GM10248 (cell line): ENCODE measurements around the gene NRG2.
A peak's percentile ranks its signal among the peaks of the same experiment; 100 is the strongest.

Experiments
- CTCF ChIA-PET: fragments of 300-600 bp; sonication (Branson Sonifier 250); formaldehyde crosslinking; extraction: SDS; loops from one replicate; lab custom pipeline; 2021; ENCODE audit warnings: antibody characterized with exemption; lab: Yijun Ruan, JAX
- POLR2A ChIA-PET: fragments of 350-650 bp; sonication (Branson Sonifier 250); formaldehyde crosslinking; extraction: SDS; loops from one replicate; lab custom pipeline; 2020; ENCODE audit warnings: antibody characterized with exemption; lab: Yijun Ruan, JAX
- DNase-seq: peaks from one replicate; pipeline ENCODE4 v3.0.0; 2012; ENCODE audit errors: extremely low spot score
- TF ChIP-seq, protein P1 (sequence below): IDR thresholded peaks from 2 replicates; pipeline ENCODE4 v1.5.1; 2012; ENCODE audit warnings: mild to moderate bottlenecking, low read depth; ENCODE audit errors: extremely low read depth, missing control alignments, control extremely low read depth

NRG2 gene

DNA sequence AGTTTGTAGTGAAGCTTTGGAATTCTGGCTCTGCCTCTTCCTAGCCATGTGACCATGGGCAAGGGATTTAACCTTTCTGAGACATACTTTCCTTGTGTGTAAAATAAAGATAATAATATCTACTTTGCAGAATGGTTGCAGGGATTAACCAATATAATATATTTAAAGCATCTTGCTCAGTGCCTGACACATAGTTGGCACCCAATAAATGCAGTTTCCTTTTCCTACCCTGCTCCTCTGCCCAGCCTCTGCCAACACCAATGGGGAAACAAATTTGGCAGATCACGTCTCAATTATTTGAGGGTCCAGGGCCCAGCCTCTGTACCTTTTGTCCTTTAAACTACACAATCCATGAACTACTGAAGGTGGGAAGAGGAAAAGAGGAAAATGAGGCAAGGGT lies 91.1 kb downstream of the NRG2 start:
- no peak for DNase-seq
- TF ChIP-seq, protein P1, sequence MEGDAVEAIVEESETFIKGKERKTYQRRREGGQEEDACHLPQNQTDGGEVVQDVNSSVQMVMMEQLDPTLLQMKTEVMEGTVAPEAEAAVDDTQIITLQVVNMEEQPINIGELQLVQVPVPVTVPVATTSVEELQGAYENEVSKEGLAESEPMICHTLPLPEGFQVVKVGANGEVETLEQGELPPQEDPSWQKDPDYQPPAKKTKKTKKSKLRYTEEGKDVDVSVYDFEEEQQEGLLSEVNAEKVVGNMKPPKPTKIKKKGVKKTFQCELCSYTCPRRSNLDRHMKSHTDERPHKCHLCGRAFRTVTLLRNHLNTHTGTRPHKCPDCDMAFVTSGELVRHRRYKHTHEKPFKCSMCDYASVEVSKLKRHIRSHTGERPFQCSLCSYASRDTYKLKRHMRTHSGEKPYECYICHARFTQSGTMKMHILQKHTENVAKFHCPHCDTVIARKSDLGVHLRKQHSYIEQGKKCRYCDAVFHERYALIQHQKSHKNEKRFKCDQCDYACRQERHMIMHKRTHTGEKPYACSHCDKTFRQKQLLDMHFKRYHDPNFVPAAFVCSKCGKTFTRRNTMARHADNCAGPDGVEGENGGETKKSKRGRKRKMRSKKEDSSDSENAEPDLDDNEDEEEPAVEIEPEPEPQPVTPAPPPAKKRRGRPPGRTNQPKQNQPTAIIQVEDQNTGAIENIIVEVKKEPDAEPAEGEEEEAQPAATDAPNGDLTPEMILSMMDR = no peak
- ChIA-PET POLR2A (no interaction called here), CTCF (interaction anchor here (1.0 to 15.4 kb wide), 5 partner anchors 9 to 176 kb away, joined by 3 to 259 read pairs (median 5); no protein-coding TSS in a partner anchor)

DNA sequence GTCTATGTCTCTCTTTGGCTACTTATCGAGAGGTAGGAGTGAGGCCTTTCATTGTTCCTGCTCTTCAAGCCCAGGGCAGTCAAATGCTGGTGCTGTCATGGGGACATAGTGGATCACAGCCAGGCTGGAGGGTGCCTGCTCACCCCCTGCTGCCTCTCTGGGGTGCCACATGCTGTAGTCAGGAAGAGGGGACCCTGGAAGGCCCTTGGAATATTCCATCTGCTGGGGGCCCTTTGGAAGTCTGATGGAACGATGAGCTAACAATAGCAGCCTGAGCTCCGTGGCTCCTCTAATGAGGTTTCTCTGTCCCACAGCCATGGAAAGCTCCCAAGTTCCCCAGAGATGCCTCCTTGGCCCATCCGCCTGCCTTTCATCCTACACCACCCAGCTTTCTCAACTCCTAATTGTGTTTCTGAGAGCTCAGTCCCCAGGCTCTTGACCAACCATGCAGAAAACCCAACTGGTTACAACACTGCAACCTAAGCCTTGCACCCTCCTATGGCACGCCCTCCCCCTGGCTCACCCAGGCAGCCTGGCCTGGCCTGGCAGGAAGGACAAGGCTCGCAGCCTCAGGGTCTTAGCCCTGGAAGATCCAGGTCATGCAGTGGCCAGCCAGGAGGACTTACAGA lies 91.7 kb downstream of the NRG2 start:
- CTCF ChIA-PET = interaction anchor here (1.0 to 15.4 kb wide), 4 partner anchors 9 to 176 kb away, joined by 3 to 259 read pairs (median 6); no protein-coding TSS in a partner anchor
- peak; percentile 8 for DNase-seq
- POLR2A ChIA-PET = no interaction called here
- TF ChIP-seq, protein P1 = no peak

DNA sequence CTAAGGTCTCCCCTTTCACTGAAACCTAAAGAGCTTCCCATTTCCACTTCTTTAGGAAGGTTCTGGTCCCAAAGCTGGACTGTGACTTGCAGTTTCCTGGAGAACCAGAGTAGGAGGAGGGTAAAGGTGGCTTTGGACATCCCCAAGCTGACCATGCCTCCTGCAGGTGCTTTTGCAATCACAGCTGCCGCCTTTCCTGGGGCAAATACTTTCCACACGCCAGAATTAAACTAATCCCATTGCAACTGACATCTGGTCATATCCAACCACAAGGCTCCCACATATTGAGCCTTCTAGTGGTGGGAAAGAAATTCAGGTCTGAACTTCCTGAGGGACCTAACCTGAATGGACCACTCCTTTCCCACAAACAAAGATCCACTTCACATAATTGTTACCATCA lies 92.7 kb downstream of the NRG2 start:
- no peak for DNase-seq
- CTCF ChIA-PET = interaction anchor here (0.9 to 15.4 kb wide), 6 partner anchors 8 to 185 kb away, joined by 3 to 259 read pairs (median 6); no protein-coding TSS in a partner anchor
- TF ChIP-seq, protein P1 = no peak
- POLR2A ChIA-PET = no interaction called here

DNA sequence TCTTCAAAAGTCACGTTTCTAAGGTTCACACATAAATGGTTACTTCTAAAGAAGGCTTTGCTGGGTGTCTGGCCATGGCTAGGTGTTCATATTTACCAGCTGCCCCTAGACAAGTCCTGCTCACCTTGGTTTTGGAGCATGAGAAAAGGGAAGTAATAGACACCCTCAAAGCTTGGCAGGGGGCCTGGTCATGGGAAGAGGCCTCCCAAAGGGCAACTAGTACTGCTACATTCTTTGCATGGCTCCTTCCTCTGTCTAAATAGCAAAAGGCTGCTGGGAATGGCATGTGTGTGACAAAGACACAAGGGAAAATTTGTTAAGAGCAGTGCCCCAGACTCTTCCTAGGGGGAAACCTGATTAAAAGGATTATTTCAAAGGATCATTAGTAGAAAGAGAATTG lies 93.4 kb downstream of the NRG2 start:
- CTCF ChIA-PET = interaction anchor here (0.9 to 15.4 kb wide), 6 partner anchors 8 to 184 kb away, joined by 3 to 259 read pairs (median 6); no protein-coding TSS in a partner anchor
- TF ChIP-seq, protein P1 = no peak
- DNase-seq = peak; percentile 3
- POLR2A ChIA-PET = no interaction called here

DNA sequence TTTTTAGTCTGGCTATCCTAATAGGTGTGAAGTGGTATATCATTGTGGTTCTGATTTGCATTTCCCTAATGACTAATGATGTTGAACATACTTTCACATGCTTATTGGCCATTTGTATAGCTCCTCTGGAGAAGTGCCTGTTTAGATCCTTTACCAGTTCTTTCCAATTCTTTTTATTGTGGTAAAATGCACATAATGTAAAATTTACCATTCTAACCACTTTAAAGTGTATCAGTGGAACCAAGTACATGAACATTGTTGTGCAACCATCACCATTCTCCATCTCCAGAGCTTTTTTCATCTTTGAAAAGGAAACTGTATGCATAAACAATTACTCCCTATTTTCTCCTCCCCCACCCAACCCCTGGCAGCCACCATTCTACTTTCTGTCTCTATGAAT lies 95.4 kb downstream of the NRG2 start:
- no peak for DNase-seq
- CTCF ChIA-PET = interaction anchor here (1.1 to 15.4 kb wide), 3 partner anchors 9 to 161 kb away, joined by 3 to 259 read pairs (median 5); no protein-coding TSS in a partner anchor
- TF ChIP-seq, protein P1 = no peak
- POLR2A ChIA-PET = no interaction called here

DNA sequence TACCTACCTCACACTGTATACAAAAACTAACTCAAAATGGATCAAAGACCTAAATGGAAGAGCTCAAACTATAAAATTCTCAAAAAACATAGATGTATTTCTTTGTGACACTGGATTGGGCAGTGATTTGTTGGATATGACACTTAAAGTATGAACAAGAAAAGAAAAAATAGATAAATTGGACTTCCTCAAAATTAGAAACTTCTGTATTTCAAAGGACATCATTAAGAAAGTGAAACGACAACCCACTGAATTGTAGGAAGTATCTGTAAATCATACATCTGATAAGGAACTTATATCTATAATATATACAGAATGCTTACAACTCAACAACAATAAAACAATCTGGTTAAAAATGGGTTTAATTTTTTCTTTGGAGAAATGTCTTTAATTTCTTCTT lies 96.7 kb downstream of the NRG2 start:
- TF ChIP-seq, protein P1 = no peak
- ChIA-PET POLR2A (no interaction called here), CTCF (interaction anchor here (1.5 kb wide), 2 partner anchors 15 to 22 kb away, joined by 4 to 6 read pairs; no protein-coding TSS in a partner anchor)
- DNase-seq = no peak
